IPS-20b (cell line): ENCODE data around the gene CLIC5.

Experiments used
- H3K27ac ChIP-seq: one replicate; pipeline ENCODE4 v1.5.1; 2013; ENCODE audit warnings: low read length
- H3K27me3 ChIP-seq: 2 replicates; pipeline ENCODE4 v1.6.1; 2013; ENCODE audit warnings: mild to moderate bottlenecking, low read length, inconsistent platforms; ENCODE audit not compliant: insufficient read depth
- H3K36me3 ChIP-seq: 2 replicates; pipeline ENCODE4 v1.6.1; 2013; ENCODE audit warnings: low read depth, mild to moderate bottlenecking, inconsistent platforms, low read length, moderate library complexity; ENCODE audit not compliant: insufficient read depth
- H3K4me1 ChIP-seq: 2 replicates; pipeline ENCODE4 v1.6.1; 2013; ENCODE audit warnings: mild to moderate bottlenecking, control low read depth, inconsistent platforms, low read length, moderate library complexity; ENCODE audit not compliant: insufficient read depth
- H3K4me3 ChIP-seq: 2 replicates; pipeline ENCODE4 v1.5.1; 2013; ENCODE audit warnings: mild to moderate bottlenecking, low read length, inconsistent platforms
- H3K9ac ChIP-seq: 2 replicates; pipeline ENCODE4 v1.6.1; 2013; ENCODE audit warnings: low read depth, mild to moderate bottlenecking, inconsistent platforms, low read length, moderate library complexity
- H3K9me3 ChIP-seq: 2 replicates; pipeline ENCODE4 v1.6.1; 2013; ENCODE audit warnings: mild to moderate bottlenecking, low read depth, low read length, inconsistent platforms; ENCODE audit not compliant: insufficient read depth

Gene CLIC5

DNA sequence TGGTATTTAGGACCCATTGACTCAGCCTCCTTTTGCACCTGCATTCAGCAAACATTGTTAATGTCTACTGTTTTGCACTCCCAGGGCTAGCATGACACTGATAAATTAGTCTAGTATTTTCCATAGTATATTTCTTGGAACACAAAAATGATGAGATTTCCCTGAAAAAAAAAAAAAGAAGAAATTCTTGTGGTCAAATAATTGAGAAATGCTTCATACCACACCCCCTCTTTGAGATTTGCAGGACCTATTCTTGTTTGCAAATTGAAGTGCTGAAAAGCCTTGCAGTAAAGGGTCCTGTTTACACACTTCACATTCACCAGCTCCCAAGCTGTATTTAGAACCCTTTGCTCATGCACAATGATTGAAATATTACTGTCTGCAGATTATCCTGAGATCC lies 36.3 kb upstream of the CLIC5 start:
- Histone ChIP-seq H3K4me3 (no peak overlapping the region), H3K36me3 (no peaks in the 10 kb centered on the region), H3K9ac (no peak overlapping the region), H3K4me1 (peaks cover 4% of the 10 kb centered on the region; the same call in 1 of the 2 replicates), H3K9me3 (peaks cover 3% of the 10 kb centered on the region; the same call in 1 of the 2 replicates), H3K27ac (no peak overlapping the region), H3K27me3 (no peaks in the 10 kb centered on the region)

GRCh38 chr6:46050845-46051405 lies 35.3 kb upstream of the CLIC5 start:
- Histone ChIP-seq H3K36me3 (no peaks in the 10 kb centered on the region), H3K9me3 (no peaks in the 10 kb centered on the region), H3K4me1 (peaks cover 4% of the 10 kb centered on the region; the same call in 1 of the 2 replicates), H3K27me3 (no peaks in the 10 kb centered on the region), H3K4me3 (no peak overlapping the region), H3K27ac (no peak overlapping the region), H3K9ac (no peak overlapping the region)

- Histone ChIP-seq H3K9me3 (no peaks in the 10 kb centered on the region), H3K9ac (no peak overlapping the region), H3K27me3 (no peaks in the 10 kb centered on the region), H3K4me3 (no peak overlapping the region), H3K4me1 (peaks cover 4% of the 10 kb centered on the region; the same call in 1 of the 2 replicates), H3K27ac (no peak overlapping the region), H3K36me3 (no peaks in the 10 kb centered on the region)
These were observed 33.1 kb upstream of the CLIC5 start for GRCh38 chr6:46048646-46049297.

- H3K9ac ChIP-seq = no peak overlapping the region
- no peaks in the 10 kb centered on the region for H3K9me3 ChIP-seq
- peaks cover 4% of the 10 kb centered on the region; the same call in 1 of the 2 replicates for H3K4me1 ChIP-seq
- H3K36me3 ChIP-seq = no peaks in the 10 kb centered on the region
- H3K27me3 ChIP-seq = no peaks in the 10 kb centered on the region
- H3K27ac ChIP-seq = no peak overlapping the region
- no peak overlapping the region for H3K4me3 ChIP-seq
These were observed 31.0 kb upstream of the CLIC5 start for GRCh38 chr6:46046558-46047174.

DNA sequence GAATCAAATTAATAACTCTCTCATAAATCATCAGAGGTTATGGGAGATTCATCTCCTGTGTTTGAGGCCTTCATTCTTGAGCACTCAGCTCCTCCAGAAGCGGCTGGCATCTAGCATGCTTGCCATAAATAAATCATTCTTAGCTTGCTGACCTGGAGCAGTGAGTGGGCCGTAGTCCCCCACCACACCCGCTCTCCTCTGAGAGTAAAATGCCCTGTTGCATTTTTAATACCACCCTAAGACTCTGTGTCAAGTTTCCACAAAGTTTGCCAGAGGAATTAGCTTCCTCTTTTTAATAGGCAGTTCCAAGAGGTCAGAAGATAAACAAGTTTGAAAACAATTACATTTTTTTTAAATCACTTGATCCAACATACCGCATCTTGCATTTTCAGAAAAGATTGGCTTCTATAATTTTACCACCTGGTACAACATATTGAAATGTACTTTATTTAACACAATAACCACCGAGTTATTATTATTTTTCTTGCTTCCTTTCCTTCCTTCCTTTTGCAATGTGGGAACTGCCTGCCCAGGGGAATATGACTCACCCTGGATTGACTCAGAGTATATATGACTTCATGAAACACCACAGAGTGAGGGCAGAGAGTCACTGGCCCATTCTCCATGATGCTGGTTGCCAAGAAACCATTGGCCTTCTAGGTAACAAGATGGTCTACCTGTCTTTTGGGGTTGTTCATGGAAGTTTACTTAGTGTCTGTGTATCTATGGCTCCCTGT lies 29.4 kb upstream of the CLIC5 start:
- Histone ChIP-seq H3K27me3 (no peaks in the 10 kb centered on the region), H3K4me1 (peaks cover 4% of the 10 kb centered on the region; the same call in 1 of the 2 replicates), H3K27ac (no peak overlapping the region), H3K9ac (no peak overlapping the region), H3K36me3 (no peaks in the 10 kb centered on the region), H3K9me3 (no peaks in the 10 kb centered on the region), H3K4me3 (no peak overlapping the region)

DNA sequence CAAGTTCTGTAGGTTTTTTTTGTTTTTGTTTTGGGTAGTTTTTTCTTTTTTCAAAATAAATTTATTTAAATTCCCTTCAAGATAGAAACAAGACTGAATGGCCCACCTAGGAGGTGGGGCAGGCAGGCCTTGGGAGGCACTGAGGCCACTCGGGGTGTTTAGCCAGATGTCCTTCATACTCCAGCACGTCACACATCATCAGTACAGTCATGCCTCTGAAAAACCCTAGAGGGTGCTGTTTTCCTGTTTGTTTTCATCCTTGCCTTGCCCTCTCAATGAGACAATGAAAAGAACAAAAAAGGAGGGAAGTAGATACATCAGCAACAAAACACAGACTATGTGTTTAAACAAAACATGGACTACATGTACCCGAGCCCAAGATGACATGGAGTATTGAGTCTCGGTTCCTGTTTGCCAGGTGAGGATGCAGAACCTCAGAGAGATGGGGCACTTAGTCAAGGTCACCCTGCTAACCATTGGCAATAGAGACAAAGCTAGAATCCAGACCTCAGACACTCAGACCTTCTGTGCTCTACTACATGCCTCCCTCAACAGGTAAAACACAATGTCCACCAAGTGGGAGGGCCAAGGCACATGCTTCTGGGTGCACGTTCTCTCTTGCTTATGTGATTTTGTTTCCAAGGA lies 26.8 kb upstream of the CLIC5 start:
- H3K27me3 ChIP-seq = no peaks in the 10 kb centered on the region
- H3K36me3 ChIP-seq = no peaks in the 10 kb centered on the region
- H3K4me1 ChIP-seq = no peaks in the 10 kb centered on the region
- no peak overlapping the region for H3K9ac ChIP-seq
- H3K4me3 ChIP-seq = no peak overlapping the region
- H3K27ac ChIP-seq = no peak overlapping the region
- no peaks in the 10 kb centered on the region for H3K9me3 ChIP-seq

- Histone ChIP-seq H3K4me3 (no peak overlapping the region), H3K36me3 (no peaks in the 10 kb centered on the region), H3K9me3 (no peaks in the 10 kb centered on the region)
These were observed 24.6 kb upstream of the CLIC5 start for GRCh38 chr6:46040288-46040687.

GRCh38 chr6:46039646-46040045 lies 24.0 kb upstream of the CLIC5 start:
- Histone ChIP-seq H3K27ac (no peak overlapping the region), H3K9ac (no peak overlapping the region), H3K9me3 (no peaks in the 10 kb centered on the region), H3K36me3 (no peaks in the 10 kb centered on the region), H3K4me1 (no peaks in the 10 kb centered on the region), H3K27me3 (no peaks in the 10 kb centered on the region), H3K4me3 (no peak overlapping the region)

More at GRCh38 chr6:46040288-46040687, 24.6 kb upstream of the CLIC5 start:
- Histone ChIP-seq H3K9ac (no peak overlapping the region), H3K27me3 (no peaks in the 10 kb centered on the region), H3K27ac (no peak overlapping the region), H3K4me1 (no peaks in the 10 kb centered on the region)

- Histone ChIP-seq H3K9ac (no peak overlapping the region), H3K4me3 (no peak overlapping the region), H3K27me3 (no peaks in the 10 kb centered on the region), H3K4me1 (no peaks in the 10 kb centered on the region), H3K36me3 (no peaks in the 10 kb centered on the region), H3K27ac (no peak overlapping the region), H3K9me3 (no peaks in the 10 kb centered on the region)
These were observed 21.3 kb upstream of the CLIC5 start for GRCh38 chr6:46036911-46037310.

- no peaks in the 10 kb centered on the region for H3K9me3 ChIP-seq
- H3K27ac ChIP-seq = no peak overlapping the region
- no peaks in the 10 kb centered on the region for H3K36me3 ChIP-seq
- H3K4me1 ChIP-seq = no peaks in the 10 kb centered on the region
- H3K27me3 ChIP-seq = no peaks in the 10 kb centered on the region
- H3K9ac ChIP-seq = no peak overlapping the region
- no peak overlapping the region for H3K4me3 ChIP-seq
These were observed 19.6 kb upstream of the CLIC5 start for GRCh38 chr6:46035242-46035641.
